Calu3 (cell line): ENCODE results near the gene C16orf92. TPM values are rescaled to one million over a fixed set of nuclear protein-coding genes. Genes with fewer than 3 reads are reported as not detected.
A peak's percentile ranks its signal among the peaks of the same experiment; 100 is the strongest.
"Not testable (repeated sequence)": the region's sequence is repeated elsewhere in the genome, so short reads cannot be mapped to it uniquely, and the experiment has no call there.

ENCODE experiments used
- BruUV-seq: library from RNA; stranded (reverse); fragments of 400-500 nt; replicated peaks from 2 replicates; lab custom pipeline; 2021; lab: Mats Ljungman, UMichigan
- CTCF ChIA-PET: fragments of 300-600 bp; sonication (Branson Sonifier 250); formaldehyde crosslinking; loops from one replicate; lab custom pipeline; 2022; ENCODE audit warnings: antibody characterized with exemption; lab: Charles Lee
- DNase-seq: peaks from one replicate; pipeline ENCODE4 v3.0.0; 2022
- H3K27ac Mint-ChIP-seq: one replicate; pipeline ENCODE4 v1.8.0; 2022; ENCODE audit warnings: mixed read lengths; ENCODE audit not compliant: unreplicated experiment
- H3K27me3 Mint-ChIP-seq: one replicate; pipeline ENCODE4 v1.8.0; 2022; ENCODE audit warnings: mixed read lengths; ENCODE audit not compliant: unreplicated experiment
- H3K36me3 Mint-ChIP-seq: one replicate; pipeline ENCODE4 v1.8.0; 2022; ENCODE audit warnings: mild to moderate bottlenecking, moderate library complexity, mixed read lengths; ENCODE audit not compliant: insufficient read depth, unreplicated experiment
- H3K4me1 Mint-ChIP-seq: one replicate; pipeline ENCODE4 v1.8.0; 2022; ENCODE audit warnings: mild to moderate bottlenecking, low read depth, mixed read lengths; ENCODE audit not compliant: unreplicated experiment
- H3K4me3 Mint-ChIP-seq: one replicate; pipeline ENCODE4 v1.8.0; 2022; ENCODE audit warnings: mild to moderate bottlenecking, low read depth, moderate library complexity, mixed read lengths; ENCODE audit not compliant: unreplicated experiment
- H3K9me3 Mint-ChIP-seq: one replicate; pipeline ENCODE4 v1.8.0; 2022; ENCODE audit warnings: low read depth, mixed read lengths; ENCODE audit not compliant: unreplicated experiment
- intact Hi-C: fragments of 100-400 bp; cut with micrococcal nuclease; formaldehyde crosslinking; loops from one replicate; pipeline ENCODE4 v1.10.0; 2022; ENCODE audit not compliant: unreplicated experiment
- total RNA-seq: library from RNA; stranded (reverse); gene quantifications from 2 replicates; pipeline ENCODE4 v1.2.3, GENCODE V29; 2022
- TF ChIP-seq, protein P1 (sequence below): fragments of 200-600 bp; IDR thresholded peaks from one replicate; pipeline ENCODE4 v1.8.0; 2022; ENCODE audit warnings: antibody characterized with exemption; ENCODE audit not compliant: unreplicated experiment

C16orf92 gene
- total RNA-seq, 1 experiment from 2014 or later, result not detected

DNA sequence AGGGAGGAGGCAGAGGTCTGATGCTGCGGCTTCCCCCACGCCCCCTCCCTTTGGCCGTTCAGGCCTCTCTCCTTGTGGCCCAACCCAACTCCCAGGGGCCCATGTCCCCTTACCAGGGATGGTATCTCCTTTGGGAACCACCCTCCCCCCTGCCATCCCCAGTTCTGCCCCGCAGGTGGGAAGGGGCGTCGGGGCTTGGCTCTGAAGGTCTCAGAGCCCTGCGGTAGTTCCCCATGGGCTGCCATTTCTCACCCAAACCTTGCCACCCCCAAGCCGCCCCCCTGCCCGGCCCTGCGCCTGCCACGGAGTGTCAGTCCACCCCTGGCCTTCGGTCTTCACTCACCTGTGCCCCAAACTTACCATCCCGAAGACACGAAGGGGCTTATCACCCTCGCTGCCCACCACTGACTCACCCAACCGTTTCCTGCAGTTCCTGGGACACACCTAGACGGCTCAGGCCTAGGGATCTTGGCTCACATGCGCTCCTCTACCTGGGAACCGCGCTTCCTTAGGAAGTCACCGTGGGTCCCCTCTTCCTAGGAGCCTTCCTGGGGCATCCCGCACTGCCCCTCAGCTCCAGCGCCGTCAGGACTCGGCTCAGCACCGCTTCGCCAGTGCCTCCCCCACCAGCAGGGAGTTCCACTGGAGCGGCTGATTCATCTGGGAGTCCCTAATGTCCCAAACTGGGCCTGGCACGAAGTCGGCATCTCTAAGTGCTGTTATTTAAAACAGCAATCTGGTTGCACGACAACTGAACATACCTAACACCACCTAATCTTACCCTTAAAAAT is 11.1 kb upstream of the C16orf92 start:
- no peak for DNase-seq

DNA sequence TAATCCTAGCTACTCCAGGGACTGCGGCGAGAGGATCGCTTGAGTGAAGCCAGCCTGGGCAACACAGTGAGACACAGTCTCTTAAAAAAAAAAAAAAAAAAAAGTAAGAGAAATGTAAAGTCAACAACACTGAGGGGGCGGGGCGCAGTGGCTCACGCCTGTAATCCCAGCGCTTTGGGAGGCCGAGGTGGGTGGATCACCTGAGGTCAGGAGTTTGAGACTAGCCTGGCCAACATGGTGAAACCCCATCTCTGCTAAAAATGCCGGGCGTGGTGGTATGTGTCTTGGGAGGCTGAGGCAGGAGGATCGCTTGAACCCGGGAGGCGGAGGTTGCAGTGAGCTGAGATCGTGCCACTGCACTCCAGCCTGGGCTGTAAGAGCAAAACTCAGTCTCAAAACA is 10.4 kb upstream of the C16orf92 start:
- intact Hi-C loops, BruUV-seq, H3K27ac Mint-ChIP-seq, H3K4me1 Mint-ChIP-seq, H3K4me3 Mint-ChIP-seq, DNase-seq, H3K9me3 Mint-ChIP-seq: not testable (repeated sequence)
- CTCF ChIA-PET, result interaction anchor here (0.5 kb wide), 1 partner anchor 329 kb away, joined by 3 read pairs; no protein-coding TSS in a partner anchor
- peaks cover 43% of the 10 kb centered on the region for H3K36me3 Mint-ChIP-seq
- H3K27me3 Mint-ChIP-seq, result peaks cover 24% of the 10 kb centered on the region

More for the DNA sequence above, 11.1 kb upstream of the C16orf92 start:
- TF ChIP-seq, protein P1, sequence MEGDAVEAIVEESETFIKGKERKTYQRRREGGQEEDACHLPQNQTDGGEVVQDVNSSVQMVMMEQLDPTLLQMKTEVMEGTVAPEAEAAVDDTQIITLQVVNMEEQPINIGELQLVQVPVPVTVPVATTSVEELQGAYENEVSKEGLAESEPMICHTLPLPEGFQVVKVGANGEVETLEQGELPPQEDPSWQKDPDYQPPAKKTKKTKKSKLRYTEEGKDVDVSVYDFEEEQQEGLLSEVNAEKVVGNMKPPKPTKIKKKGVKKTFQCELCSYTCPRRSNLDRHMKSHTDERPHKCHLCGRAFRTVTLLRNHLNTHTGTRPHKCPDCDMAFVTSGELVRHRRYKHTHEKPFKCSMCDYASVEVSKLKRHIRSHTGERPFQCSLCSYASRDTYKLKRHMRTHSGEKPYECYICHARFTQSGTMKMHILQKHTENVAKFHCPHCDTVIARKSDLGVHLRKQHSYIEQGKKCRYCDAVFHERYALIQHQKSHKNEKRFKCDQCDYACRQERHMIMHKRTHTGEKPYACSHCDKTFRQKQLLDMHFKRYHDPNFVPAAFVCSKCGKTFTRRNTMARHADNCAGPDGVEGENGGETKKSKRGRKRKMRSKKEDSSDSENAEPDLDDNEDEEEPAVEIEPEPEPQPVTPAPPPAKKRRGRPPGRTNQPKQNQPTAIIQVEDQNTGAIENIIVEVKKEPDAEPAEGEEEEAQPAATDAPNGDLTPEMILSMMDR, result no peak
- H3K27me3 Mint-ChIP-seq, result peaks cover 24% of the 10 kb centered on the region
- H3K4me3 Mint-ChIP-seq, result peak overlapping the region; percentile 75
- peaks cover 7% of the 10 kb centered on the region for H3K4me1 Mint-ChIP-seq
- BruUV-seq, result no TSS peak
- H3K36me3 Mint-ChIP-seq, result peaks cover 49% of the 10 kb centered on the region
- CTCF ChIA-PET, result interaction anchor here (0.5 to 0.7 kb wide), 2 partner anchors 328 to 335 kb away, joined by 3 read pairs; no protein-coding TSS in a partner anchor
- intact Hi-C loops, result no loop called here
- no peaks in the 10 kb centered on the region for H3K9me3 Mint-ChIP-seq
- H3K27ac Mint-ChIP-seq, result peak overlapping the region; percentile 74

DNA sequence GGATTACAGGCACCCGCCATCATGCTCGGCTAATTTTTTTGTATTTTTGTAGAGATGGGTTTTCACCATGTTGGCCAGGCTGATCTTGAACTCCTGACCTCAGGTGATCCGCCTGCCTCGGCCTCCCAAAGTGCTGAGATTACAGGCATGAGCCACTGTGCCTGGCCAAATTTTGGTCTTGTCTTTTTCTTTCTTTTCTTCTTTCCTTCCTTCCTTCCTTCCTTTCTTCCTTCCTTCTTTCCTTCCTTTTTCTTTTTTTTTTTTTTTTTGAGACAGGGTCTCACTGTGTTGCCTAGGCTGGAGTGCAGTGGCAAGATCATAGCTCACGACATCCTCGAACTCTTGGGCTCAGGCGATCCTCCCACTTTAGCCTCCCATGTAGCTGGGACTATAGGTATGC is 7.5 kb upstream of the C16orf92 start:
- Mint-ChIP-seq H3K36me3 (peaks cover 18% of the 10 kb centered on the region), H3K27me3 (peaks cover 17% of the 10 kb centered on the region)
- H3K4me3 Mint-ChIP-seq, H3K9me3 Mint-ChIP-seq, intact Hi-C loops, H3K27ac Mint-ChIP-seq, H3K4me1 Mint-ChIP-seq, BruUV-seq, DNase-seq: not testable (repeated sequence)
- CTCF ChIA-PET, result interaction anchor here (0.6 kb wide), 1 partner anchor 42 kb away, joined by 3 read pairs; the partner anchor contains the start of gene TAOK2

DNA sequence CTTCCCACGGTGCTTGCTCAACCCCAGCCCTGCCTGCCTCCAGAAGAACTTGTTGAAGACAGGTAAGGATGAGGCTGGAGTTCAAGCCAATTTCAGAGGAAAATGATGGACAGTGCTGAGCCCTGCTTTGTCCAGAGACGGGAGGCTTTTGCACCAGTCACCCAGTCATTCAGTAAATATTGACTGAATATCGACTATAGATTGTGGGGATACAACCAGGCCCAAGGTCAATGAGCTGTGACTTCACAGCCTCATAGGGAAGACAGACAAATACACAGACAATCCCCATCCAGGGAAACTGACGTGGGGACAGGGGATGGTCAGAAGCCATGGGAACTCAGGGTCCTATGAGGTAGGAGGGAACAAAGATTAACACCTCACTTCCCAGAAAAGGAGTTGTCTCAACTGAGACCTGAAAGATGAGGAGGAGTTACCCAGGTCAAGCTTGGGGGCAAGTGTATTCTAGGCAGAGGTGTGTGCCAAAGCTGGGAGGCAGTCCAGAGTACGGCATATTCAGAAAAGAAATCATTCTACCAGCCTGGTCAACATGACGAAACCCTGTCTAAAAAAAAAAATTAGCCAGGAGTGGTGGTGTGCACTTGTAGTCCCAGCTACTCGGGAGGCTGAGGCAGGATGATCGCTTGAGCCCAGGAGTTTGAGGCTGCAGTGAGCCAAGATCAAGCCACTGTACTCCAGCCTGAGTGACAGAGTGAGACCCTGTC is 6.3 kb upstream of the C16orf92 start:
- CTCF ChIA-PET, result interaction anchor here (0.6 kb wide), 1 partner anchor 1708 kb away, joined by 6 read pairs; no protein-coding TSS in a partner anchor
- Mint-ChIP-seq H3K27me3 (peaks cover 7% of the 10 kb centered on the region), H3K27ac (no peak overlapping the region), H3K4me1 (peaks cover 14% of the 10 kb centered on the region), H3K36me3 (peaks cover 14% of the 10 kb centered on the region), H3K9me3 (no peaks in the 10 kb centered on the region), H3K4me3 (no peak overlapping the region)
- no peak for DNase-seq
- no TSS peak for BruUV-seq
- TF ChIP-seq, protein P1, result no peak
- intact Hi-C loops, result no loop called here

DNA sequence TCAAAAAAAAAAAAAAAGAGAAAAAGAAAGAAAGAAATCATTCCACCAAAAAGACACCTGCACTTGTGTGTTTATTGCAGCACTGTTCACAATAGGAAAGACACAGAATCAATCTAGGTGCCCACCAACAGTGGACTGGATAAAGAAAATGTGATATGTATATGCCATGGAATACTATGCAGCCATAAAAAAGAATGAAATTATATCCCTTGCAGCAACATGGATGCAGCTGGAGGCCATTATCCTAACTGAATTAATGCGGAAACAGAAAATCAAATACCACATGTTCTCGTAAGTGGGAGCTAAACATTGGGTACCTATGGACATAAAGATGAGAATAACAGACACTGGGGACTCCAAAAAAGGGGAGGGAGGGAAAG is 5.7 kb upstream of the C16orf92 start:
- Mint-ChIP-seq H3K9me3 (no peaks in the 10 kb centered on the region), H3K36me3 (peaks cover 9% of the 10 kb centered on the region), H3K27me3 (peaks cover 2% of the 10 kb centered on the region), H3K4me1 (peaks cover 9% of the 10 kb centered on the region), H3K4me3 (no peak overlapping the region), H3K27ac (no peak overlapping the region)
- no TSS peak for BruUV-seq
- TF ChIP-seq, protein P1, result no peak
- CTCF ChIA-PET, result interaction anchor here (0.6 kb wide), 1 partner anchor 1708 kb away, joined by 6 read pairs; no protein-coding TSS in a partner anchor
- intact Hi-C loops, result no loop called here
- DNase-seq, result no peak

DNA sequence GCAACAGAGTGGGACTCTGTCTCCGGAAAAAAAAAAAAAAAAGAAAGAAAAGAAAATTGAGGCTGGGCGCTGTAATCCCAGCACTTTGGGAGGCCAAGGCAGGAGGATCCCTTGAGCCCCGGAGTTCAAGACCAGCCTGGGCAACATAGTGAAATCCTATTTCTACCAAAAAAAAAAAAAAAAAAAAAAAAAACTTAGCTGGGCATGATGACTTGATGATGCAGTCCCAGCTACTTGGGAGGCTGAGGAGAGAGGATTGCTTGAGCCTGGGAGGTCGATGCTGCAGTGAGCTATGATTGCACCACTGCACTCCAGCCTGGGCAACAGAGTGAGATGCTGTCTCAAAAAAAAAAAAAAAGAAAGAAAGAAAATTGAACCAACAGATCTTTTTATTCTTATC is 5.1 kb upstream of the C16orf92 start:
- H3K27me3 Mint-ChIP-seq, H3K4me1 Mint-ChIP-seq, H3K27ac Mint-ChIP-seq, H3K36me3 Mint-ChIP-seq, DNase-seq, H3K9me3 Mint-ChIP-seq, intact Hi-C loops, H3K4me3 Mint-ChIP-seq, BruUV-seq: not testable (repeated sequence)
- CTCF ChIA-PET, result interaction anchor here (0.6 to 0.7 kb wide), 3 partner anchors 58 to 1032 kb away, joined by 3 to 4 read pairs (median 3); no protein-coding TSS in a partner anchor
